AG04450 (cell line): ENCODE results near the gene RTN4RL2. TPM values are rescaled to one million over a fixed set of nuclear protein-coding genes. Genes with fewer than 3 reads are reported as not detected.

Experiments used
- CTCF ChIA-PET: fragments of 300-600, 350-600 bp; formaldehyde crosslinking; extraction: SDS; loops from one replicate; lab custom pipeline; 2022; ENCODE audit warnings: antibody characterized with exemption, inconsistent platforms; lab: Charles Lee
- POLR2A ChIA-PET: fragments of 350-600 bp; formaldehyde crosslinking; extraction: SDS; loops from one replicate; lab custom pipeline; 2021; ENCODE audit warnings: antibody characterized with exemption, inconsistent platforms; lab: Yijun Ruan, JAX
- DNase-seq: peaks from one replicate; pipeline ENCODE4 v3.0.0-alpha.2; 2011; ENCODE audit warnings: low read depth, low spot score
- H3K27ac ChIP-seq: one replicate; pipeline ENCODE4 v1.5.1; 2012; ENCODE audit warnings: low read depth, low read length, control low read depth
- H3K27me3 ChIP-seq: one replicate; pipeline ENCODE4 v1.6.0; 2012; ENCODE audit warnings: low read length; ENCODE audit not compliant: control insufficient read depth, insufficient read depth
- H3K4me3 ChIP-seq: 2 replicates; pipeline ENCODE4 v1.5.1; 2011; ENCODE audit warnings: mild to moderate bottlenecking, low read depth, low read length, control low read depth
- H3K9me3 ChIP-seq: 2 replicates; pipeline ENCODE4 v1.5.1; 2012; ENCODE audit warnings: low read length; ENCODE audit not compliant: control insufficient read depth, insufficient read depth
- CTCF ChIP-seq: IDR thresholded peaks from 2 replicates; pipeline ENCODE4 v1.5.1; 2011; ENCODE audit warnings: low read depth, low read length, control low read depth, inconsistent platforms
- polyA plus RNA-seq: library from polyadenylated mRNA; depleted of rRNA; stranded (reverse); fragments of >200 nt; gene quantifications from 2 replicates; pipeline ENCODE4 v1.2.3, GENCODE V29; 2011

RTN4RL2 gene
- polyA plus RNA-seq, 1 experiment = 0.11 TPM

- no peak overlapping the region for H3K27ac ChIP-seq
- H3K9me3 ChIP-seq = no peaks in the 10 kb centered on the region
- H3K4me3 ChIP-seq = no peak overlapping the region
- CTCF ChIA-PET = no interaction called here
- no peaks in the 10 kb centered on the region for H3K27me3 ChIP-seq
- TF ChIP-seq CTCF = no peak
- DNase-seq = no peak
- POLR2A ChIA-PET = no interaction called here
Observed at GRCh38 chr11:57422669-57423068, 37.7 kb upstream of the RTN4RL2 start.

GRCh38 chr11:57424137-57424791 lies 36.1 kb upstream of the RTN4RL2 start:
- no peaks in the 10 kb centered on the region for H3K9me3 ChIP-seq
- CTCF ChIA-PET = interaction anchor here (1.5 kb wide), 1 partner anchor 34 kb away, joined by 4 read pairs; no protein-coding TSS in a partner anchor
- POLR2A ChIA-PET = interaction anchor here (0.6 to 0.8 kb wide), 2 partner anchors 38 to 50 kb away, joined by 3 to 4 read pairs; no protein-coding TSS in a partner anchor
- DNase-seq = no peak
- peak overlapping the region; percentile 49 for H3K27ac ChIP-seq
- no peaks in the 10 kb centered on the region for H3K27me3 ChIP-seq
- H3K4me3 ChIP-seq = no peak overlapping the region; the same call in 1 of the 2 replicates
- no peak for TF ChIP-seq CTCF

- POLR2A ChIA-PET = interaction anchor here (0.8 kb wide), 1 partner anchor 50 kb away, joined by 4 read pairs; no protein-coding TSS in a partner anchor
- CTCF ChIA-PET = interaction anchor here (1.0 to 1.5 kb wide), 2 partner anchors 33 to 35 kb away, joined by 3 to 4 read pairs; no protein-coding TSS in a partner anchor
- TF ChIP-seq CTCF = no peak
Observed at GRCh38 chr11:57424792-57425564, 35.4 kb upstream of the RTN4RL2 start.

GRCh38 chr11:57425565-57426438 lies 34.5 kb upstream of the RTN4RL2 start:
- ChIA-PET POLR2A (interaction anchor here (0.6 kb wide), 1 partner anchor 49 kb away, joined by 4 read pairs; no protein-coding TSS in a partner anchor), CTCF (interaction anchor here (1.0 to 2.6 kb wide), 4 partner anchors 32 to 101 kb away, joined by 3 to 30 read pairs (median 5); partner anchors contain the start of gene RTN4RL2)
- Histone ChIP-seq H3K27me3 (no peaks in the 10 kb centered on the region), H3K27ac (peak overlapping the region; percentile 49), H3K4me3 (peak overlapping the region; percentile 60), H3K9me3 (no peaks in the 10 kb centered on the region)
- TF ChIP-seq CTCF = no peak
- no peak for DNase-seq

More at GRCh38 chr11:57424792-57425564, 35.4 kb upstream of the RTN4RL2 start:
- H3K27ac ChIP-seq = peak overlapping the region; percentile 49
- H3K27me3 ChIP-seq = no peaks in the 10 kb centered on the region
- no peak overlapping the region; the same call in 1 of the 2 replicates for H3K4me3 ChIP-seq
- H3K9me3 ChIP-seq = no peaks in the 10 kb centered on the region
- DNase-seq = peak; percentile 66
